HG02571 (cell line): ENCODE results near the gene PDSS2.
"Not testable (repeated sequence)": the region's sequence is repeated elsewhere in the genome, so short reads cannot be mapped to it uniquely, and the experiment has no call there.

Experiments used
- ATAC-seq: cut with Tn5 transposase; IDR thresholded peaks from one replicate; pipeline ENCODE4 v1.9.1; 2021; ENCODE audit warnings: mild to moderate bottlenecking, moderate library complexity; ENCODE audit not compliant: unreplicated experiment

Gene PDSS2

DNA sequence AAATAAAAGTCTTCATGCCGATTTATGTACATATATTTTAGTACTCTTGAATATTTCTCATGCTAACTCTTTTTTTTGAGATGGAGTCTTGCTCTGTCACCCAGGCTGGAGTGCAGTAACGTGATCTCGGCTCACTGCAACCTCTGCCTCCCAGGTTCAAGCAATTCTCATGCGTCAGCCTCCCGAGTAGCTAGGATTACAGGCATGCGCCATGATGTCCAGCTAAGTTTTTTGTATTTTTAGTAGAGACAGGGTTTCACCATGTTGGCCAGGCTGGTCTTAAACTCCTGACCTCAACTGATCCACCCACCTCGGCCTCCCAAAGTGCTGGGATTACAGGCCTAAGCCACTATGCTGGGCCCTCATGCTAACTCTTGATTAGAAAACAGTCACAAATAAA, 179.4 kb downstream of the PDSS2 start:
- not testable (repeated sequence) for ATAC-seq

DNA sequence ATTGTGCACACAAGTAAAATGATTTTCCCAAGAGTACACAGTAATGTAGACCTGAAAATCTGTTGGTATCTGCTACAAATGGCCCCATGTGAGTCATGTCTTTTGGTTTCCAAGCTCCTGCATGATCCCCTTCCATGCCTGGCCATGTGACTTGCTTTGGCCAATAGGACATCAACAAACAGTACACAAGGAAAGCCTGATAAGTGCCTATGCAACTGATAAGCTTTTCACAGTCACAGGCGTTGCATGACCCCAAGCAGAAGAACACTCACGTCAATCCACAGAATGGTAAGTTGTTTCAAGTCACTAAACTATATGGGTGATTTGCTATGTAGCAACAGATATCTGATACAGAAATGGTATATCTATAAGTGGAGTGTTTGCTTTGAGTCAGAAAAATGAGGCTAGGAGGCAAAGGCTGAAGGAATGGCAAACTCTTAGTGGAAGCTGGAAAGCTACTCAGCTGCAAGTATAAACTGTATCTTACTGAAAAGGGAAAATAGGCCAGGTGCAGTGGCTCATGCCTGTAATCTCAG, 184.0 kb downstream of the PDSS2 start:
- no peak for ATAC-seq

DNA sequence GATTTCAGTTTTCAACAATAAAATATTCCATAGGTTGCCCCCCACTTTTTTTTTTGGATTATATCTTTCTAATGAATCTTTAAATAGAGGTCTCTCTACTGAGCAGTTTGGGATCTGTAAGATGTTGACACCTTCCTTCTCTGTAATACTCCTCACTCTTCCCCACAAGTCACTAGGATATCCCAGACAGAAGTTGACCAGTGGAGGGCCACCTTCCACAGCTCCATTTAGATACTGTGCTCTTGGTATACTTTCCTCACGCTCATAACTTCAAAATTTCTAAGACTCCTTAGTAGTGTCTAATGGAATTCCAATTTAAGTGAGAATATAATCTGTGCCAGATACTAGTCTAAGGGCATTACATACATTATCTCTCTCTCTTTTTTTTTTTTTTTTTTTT, 185.1 kb downstream of the PDSS2 start:
- ATAC-seq = no peak

GRCh38 chr6:107272246-107272645, 187.1 kb downstream of the PDSS2 start:
- ATAC-seq = no peak

DNA sequence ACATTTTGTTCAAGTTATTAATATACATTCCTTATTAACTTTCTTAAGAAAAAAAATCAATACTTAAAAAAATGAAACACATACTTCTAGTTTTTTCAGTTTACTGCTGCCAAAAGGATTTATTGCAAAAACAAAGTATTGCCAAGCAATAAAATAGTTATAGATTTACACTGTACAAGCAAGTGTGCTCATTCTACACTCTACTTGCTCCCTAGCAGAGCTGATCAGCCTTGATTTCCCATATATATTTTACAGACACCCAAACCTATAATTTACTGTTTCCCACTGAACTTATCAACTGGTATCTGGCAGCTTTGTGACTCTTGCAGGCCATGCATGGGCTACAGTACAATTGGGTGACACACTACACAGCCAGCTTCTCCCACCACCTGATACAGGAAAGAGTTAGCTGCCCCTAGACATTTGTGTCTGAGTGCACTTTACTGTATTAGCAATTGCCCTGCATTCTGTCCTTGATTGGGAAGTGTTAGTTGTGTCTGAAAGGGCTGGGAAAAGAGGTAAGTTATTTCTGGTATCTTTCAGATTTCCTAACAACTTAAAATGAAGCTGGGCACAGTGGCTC, 188.1 kb downstream of the PDSS2 start:
- ATAC-seq = no peak

GRCh38 chr6:107267634-107268033, 191.7 kb downstream of the PDSS2 start:
- no peak for ATAC-seq

DNA sequence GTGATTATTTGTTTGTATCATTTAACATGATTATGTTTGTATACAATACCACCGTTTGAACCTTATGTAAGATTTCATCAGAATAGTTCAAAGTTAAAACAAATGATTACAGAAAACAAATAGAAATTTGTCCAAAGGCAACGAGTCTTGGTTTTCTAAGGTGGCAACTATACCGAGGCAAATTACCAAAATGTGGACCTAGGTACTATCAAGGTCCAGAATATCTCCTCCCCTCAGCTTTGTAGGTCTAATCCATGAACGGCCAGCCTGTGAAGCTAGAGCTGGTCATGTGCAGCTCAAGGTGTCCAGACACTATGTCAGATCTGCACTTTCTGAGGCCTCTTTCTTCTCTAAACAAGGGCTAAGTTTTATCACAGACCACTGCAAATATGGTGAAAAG, 192.4 kb downstream of the PDSS2 start:
- no peak for ATAC-seq

GRCh38 chr6:107266563-107266962, 192.8 kb downstream of the PDSS2 start:
- ATAC-seq = no peak

- ATAC-seq = no peak
Observed at GRCh38 chr6:107264357-107264840, 195.0 kb downstream of the PDSS2 start.

- no peak for ATAC-seq
Observed at GRCh38 chr6:107259951-107260350, 199.4 kb downstream of the PDSS2 start.

DNA sequence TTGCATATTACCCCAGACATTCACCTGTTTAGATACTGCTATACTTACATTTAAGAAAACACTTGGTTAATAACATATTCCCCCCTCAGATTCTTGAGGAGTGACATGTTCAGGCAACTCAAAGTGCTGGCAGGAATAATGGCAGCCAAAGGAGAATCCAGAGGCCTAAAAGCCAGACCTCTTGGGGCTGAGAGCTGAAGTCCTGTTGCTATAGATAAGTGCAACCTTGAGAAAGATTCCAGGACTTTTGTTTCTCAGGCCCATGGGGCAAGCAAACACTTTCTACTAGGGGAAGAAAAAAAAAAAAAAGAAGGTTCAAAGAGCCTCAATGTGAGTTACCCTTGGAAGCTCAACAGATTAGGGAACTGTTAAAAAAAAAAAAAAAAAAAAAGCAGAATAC, 211.2 kb downstream of the PDSS2 start:
- no peak for ATAC-seq

GRCh38 chr6:107246972-107247615, 212.3 kb downstream of the PDSS2 start:
- no peak for ATAC-seq

DNA sequence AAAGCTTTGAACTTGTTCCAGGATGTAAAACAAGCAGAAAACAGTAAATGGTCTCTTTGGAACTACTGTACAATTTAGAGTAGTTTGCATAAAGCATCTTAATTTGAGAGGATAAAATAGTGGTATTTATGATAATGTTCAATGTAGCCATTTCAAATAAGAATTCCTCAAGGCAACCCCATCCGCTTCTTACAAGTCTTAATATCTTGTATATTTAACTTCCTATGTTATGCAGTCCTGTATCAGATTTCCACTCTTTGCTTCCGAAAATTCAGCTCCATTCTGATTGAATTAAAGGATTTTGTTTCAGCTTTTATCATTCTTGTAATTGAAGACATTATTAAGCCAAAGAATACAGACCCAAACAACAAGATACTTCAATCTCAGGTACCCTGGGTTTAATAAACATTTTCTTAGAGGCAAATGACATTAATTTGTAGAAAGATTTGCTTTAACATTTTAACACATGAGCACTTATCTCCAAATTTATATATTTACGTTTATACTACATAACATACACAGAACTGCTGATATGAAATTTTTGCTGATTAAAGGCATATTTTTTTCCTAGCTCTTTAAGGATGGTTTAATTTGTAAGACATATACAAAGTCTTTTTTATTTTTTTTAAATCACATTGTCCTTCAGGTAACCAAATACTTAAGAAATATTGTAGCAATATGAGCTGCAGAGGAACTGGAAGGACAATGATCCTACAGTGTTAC, 213.0 kb downstream of the PDSS2 start:
- ATAC-seq = no peak

DNA sequence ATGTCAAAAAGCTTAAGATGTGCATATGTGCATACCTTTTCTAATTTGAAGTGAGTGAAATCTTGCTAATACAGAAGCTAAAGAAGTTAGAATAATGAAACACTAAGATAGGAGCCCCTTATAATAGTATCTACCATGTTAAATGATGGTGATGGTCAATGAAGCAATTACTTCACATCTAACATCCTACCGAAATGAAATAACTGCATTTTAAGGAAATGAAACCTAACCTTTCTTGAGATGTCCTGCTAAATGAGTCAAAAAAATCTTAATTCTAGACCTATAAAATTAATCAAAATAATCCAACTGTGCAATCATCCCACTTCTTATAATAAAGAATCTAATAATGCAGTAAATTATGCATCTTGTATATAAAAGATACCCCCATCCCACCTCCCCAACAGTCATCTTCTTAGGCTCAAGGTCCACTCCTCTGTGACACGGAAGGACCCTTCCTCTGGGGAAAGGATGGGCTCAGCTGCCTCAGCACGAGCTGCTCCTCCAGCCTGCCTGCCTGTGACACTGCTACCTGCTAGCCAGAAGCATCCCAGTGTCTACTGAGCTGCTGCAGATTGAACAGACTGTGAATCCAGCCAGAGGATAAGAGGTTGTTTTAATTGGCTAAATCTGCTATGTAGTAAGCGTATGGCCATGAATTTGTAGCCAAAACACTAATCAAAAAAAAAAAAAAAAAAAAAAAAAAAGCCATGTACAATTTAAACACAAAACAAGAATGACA, 214.5 kb downstream of the PDSS2 start:
- no peak for ATAC-seq

DNA sequence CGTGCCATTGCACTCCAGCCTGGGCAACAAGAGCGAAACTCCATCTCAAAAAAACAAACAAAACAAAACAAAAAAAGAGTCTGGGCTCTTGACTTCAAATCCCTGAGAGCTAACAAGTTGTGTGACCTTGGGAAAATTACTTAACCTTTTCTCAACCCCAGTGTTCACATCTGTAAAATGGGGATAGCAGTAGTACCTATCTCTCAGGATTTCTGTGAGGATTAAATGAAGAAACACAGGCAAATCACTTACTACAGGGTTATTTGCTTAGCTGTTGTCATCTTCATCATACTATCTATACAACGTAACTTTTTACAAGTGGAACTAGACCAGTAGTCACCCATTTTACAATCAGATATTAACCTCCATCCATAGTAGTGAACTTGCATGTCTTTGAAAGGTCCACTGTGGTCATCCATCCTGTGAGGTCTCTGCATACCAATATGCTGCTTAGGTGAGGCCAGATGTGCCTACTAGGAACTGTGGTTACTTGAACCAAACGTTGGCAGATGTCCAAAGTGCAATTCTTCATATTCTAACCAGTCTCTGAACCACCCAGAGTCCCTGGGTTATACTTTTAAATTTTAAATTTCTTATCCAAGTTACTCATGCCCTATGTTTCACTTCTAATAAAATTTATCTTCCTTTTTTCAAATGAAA, 215.2 kb downstream of the PDSS2 start:
- ATAC-seq = no peak

DNA sequence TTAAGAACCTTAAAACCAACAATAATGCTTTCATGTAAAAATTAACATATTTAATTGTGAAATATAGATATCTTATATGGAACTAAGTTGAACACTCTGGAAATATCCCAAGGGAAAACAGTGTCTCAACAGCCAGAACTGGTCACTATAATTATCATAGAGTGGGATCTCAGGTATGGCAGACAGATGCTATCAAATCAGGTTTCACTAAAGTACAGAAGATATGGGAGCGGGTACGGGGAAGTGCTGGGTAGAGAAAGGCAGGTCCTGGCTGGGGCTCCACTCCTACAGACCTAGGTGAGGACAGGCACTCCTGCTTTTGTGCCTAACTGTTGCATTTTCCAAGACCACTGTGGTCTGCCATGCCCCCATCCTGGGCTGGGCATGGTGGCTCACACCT, 215.9 kb downstream of the PDSS2 start:
- ATAC-seq = no peak

DNA sequence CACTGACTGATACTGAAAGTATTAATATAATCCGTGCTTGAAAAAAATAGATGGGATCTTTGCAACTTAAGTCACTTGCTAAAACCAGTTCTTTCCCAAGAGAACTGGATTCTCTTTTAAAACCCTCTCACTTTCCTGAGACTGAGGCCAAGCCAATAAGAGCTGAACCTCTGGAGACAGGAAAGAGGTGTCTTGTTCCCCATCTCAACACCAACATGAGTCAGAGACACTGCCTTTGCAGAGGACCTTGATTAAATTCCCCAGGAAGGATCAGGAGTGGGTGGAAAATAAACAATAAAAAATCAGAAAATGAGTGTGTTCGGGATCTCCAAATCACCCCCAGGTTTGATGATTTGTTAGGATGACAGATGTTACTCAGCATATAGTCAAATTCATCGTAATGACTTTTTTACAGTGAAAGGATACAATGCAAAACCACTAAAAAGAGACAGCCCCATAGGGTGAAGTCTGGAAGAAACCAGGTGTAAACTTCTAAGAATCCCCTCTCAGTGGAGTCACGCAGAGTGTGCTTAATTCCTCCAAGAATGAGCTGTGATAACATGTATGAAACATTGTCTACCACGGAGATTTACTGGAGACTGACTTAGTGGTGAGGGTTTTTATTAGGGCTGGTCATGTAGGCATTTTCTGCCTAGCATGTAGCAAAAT, 221.2 kb downstream of the PDSS2 start:
- ATAC-seq = no peak

GRCh38 chr6:107235511-107235910, 223.9 kb downstream of the PDSS2 start:
- ATAC-seq = no peak

DNA sequence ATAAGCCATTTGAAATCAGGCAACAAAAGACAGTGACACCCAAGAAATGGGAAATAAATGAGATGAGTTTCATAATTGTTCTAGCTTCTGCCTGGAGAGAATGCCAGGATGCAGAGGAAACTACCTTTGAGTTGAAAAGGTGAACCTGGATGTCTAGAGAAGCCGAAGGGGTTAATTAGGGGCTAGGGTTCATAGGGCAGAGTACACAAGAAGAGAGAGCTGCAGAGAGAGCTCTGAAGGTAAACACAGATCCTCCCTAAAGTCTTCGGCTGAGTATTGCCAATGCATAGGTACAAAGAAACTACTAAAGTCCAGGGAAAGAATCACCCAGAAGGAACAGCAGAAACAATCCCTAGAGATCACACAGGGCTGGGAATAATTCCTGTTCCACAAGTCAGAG, 224.4 kb downstream of the PDSS2 start:
- no peak for ATAC-seq

GRCh38 chr6:107231243-107231642, 228.1 kb downstream of the PDSS2 start:
- no peak for ATAC-seq
